Fibroblast of the conjunctiva (primary cell): ENCODE results near the gene DHRS7B.
"Not testable (repeated sequence)": the region's sequence is repeated elsewhere in the genome, so short reads cannot be mapped to it uniquely, and the experiment has no call there.

Source experiments
- DNase-seq: peaks from one replicate; pipeline ENCODE4 v3.0.0-alpha.2; 2010; ENCODE audit warnings: low read depth

The DHRS7B gene, protein sequence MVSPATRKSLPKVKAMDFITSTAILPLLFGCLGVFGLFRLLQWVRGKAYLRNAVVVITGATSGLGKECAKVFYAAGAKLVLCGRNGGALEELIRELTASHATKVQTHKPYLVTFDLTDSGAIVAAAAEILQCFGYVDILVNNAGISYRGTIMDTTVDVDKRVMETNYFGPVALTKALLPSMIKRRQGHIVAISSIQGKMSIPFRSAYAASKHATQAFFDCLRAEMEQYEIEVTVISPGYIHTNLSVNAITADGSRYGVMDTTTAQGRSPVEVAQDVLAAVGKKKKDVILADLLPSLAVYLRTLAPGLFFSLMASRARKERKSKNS

DNA sequence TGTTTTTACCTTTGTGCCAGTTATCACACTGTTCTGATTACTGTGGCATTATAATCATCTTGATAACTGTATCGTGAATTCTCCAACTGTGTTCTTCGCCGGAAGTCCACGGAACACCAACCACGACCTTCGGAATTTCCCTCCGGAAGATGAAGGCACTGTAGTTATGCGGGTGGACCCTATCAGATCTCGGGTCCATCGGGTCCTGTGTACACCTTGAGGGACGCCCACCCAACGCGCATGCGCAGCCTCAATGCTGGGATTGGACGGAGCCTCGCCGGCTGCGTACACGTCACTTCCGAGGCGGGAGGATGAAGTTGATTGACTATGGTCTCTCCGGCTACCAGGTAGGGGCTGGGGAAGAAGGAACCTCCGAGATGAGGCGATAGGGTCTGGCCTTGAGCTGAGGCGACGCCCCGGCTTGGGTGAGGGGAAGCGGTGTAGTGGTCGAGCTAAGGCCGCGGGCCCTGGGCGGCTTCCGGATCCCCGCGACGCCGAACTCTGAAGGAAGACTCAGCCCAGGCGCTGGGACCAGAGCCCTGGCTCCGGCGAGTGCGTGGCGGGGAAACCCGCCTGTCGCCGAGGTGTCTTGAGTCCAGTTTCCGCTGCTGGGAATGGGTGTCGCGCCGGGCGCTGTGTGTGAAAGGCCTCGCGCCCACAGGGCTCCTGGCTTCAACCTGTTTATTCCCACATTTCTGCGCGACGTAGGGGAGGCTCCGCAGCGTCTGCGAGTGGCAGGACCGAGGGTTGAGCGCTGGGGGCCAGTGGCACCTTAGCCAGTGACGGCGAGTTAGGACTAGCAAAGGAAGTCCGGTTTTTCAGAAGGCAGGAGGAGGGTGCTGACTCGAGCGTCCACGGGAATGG, at the start of gene DHRS7B:
Gene DHRS7B, plus strand, starts transcription at position 320 of the 864 bp plus-strand sequence. Its CDS starts 8 bp downstream, at position 328.
- DNase-seq: peak; percentile 82

DNA sequence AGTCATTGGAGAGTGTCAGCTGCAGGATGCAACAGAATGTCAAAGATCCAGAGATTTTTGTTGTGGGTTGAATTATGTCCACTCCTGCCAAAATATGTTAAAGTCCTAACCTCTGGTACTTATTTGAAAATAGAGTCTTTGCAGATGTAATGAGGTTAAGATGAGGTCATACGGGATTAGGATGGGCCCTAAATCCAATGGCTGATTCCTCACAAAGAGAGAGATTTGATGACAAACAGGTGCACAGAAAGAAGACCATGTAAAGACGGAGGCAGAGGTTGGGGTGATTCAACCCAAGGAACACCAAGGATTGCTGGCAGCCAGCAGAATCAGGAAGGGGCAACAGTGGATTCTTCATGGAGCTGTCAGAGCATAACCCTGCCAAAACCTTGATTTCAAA, 49.5 kb upstream of the DHRS7B start:
- no peak for DNase-seq

DNA sequence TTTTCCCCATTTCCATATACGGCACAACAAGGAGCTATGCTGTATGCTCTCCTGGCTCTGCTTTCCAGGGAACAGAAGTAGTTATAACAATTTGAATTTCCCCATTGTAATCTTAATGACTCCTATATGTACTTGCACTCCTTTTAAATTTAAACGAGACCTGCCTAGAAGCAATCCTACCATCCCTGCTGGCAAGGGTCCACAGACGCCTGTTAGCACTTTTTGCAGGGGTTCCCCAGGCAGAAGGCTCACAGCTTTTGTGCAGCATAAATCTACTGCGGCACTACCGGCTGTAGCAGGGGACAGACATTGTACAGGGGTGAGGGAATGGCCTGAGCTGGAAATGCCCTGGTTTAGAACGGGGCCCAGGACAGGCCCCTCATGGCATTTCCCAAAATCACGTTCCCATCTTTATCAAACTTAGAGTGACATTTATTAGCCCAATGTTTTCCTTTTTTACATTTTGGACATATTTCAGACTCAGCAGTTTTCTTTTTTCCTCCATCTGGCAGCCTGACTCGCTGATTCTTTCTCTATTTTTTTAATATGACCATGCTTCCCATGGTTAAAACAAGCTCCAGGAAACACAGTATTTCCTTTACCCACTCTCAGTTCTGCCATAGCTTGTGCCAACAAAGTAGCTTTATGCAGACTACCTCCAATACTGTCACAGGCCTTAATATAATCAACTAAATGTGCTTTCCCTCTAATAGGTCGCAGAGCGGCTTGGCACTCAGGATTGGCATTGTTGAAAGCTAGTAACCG, 48.6 kb upstream of the DHRS7B start:
- no peak for DNase-seq

DNA sequence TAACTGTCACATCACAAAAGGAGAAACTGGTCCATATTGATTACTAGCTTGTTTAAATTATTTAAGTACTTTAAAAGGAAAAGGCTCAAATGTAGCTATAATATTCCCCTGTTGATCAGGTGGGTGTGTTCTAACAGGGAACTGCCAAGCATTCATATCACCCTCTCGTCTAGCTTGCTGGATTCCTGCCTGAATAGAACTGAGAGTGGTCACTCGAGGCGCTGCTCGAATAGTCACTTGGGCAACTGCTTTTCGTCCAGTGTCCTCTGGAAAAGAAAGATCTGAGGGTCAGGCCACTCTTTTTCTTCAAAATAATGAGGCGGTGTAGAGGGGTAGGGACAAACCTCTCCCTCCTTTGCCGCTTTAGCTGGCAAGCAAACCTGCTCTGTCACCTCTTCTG, 47.6 kb upstream of the DHRS7B start:
- DNase-seq: no peak

DNA sequence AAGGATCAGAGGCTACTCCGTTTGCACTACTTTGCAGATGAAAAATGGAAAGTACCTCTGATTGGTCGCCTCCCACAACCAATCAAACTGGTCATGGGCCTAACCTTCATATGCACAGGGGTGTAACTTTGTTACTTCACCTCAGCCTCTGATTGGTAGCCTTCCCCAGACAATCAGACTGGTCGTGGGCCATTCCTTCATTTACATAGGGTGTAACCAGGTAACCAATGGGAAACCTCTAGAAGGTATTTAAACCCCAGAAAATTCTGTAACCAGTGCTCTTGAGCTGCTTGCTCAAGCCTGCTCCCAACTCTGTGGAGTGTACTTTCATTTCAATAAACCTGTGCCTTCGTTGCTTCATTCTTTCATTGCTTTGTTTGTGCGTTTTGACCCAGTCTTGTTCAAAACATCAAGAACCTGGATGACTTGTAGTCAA, 44.7 kb upstream of the DHRS7B start:
- no peak for DNase-seq

DNA sequence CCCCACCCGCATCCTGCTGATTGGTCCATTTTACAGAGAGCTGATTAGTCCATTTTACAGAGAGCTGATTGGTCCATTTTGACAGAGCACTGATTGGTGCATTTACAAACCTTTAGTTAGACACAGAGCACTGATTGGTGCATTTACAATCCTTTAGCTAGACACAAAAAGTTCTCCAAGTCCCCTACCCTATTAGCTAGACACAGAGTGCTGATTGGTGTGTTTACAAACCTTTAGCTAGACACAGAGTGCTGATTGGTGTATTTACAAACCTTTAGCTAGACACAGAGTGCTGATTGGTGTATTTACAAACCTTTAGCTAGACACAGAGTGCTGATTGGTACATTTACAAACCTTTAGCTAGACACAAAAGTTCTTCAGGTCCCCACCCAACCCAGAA, 41.5 kb upstream of the DHRS7B start:
- not testable (repeated sequence) for DNase-seq

DNA sequence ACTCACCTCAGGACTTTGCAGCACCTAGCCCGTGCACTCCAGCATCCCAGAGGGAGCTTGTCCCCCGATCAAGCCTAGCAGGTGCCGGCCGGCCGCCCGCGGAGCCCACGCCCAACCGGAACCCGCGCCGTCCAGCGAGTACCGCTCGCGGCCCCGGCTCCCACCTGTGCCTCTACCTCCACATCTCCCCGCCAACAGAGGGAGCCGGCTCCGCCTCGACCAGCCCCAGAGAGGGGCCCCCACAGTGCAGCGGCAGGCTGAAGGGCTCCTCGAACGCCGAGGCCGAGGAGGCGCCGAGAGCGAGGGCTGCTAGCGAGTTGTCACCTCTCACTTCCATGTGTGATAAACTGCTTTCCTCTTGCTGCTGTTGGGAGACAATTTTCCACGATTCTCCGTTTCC, 41.1 kb upstream of the DHRS7B start:
- no peak for DNase-seq

DNA sequence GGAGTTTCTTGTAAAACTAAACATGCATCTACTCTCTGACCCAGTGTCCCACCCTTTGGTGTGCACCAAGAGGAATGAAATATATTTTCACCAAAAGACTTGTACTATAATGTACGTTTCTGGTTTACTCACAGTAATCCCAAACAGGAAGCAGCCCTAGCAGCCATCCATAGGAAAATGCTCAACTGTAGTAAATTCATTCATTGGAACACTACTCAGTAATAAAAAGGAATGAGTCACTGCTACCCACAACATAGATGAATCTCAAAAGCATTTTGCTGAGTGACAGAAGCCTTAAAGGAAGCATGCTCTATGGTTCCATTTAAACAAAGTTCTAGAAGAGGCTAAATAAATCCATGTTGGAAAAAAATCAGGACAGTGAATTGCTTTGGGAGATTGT, 37.6 kb upstream of the DHRS7B start:
- no peak for DNase-seq

DNA sequence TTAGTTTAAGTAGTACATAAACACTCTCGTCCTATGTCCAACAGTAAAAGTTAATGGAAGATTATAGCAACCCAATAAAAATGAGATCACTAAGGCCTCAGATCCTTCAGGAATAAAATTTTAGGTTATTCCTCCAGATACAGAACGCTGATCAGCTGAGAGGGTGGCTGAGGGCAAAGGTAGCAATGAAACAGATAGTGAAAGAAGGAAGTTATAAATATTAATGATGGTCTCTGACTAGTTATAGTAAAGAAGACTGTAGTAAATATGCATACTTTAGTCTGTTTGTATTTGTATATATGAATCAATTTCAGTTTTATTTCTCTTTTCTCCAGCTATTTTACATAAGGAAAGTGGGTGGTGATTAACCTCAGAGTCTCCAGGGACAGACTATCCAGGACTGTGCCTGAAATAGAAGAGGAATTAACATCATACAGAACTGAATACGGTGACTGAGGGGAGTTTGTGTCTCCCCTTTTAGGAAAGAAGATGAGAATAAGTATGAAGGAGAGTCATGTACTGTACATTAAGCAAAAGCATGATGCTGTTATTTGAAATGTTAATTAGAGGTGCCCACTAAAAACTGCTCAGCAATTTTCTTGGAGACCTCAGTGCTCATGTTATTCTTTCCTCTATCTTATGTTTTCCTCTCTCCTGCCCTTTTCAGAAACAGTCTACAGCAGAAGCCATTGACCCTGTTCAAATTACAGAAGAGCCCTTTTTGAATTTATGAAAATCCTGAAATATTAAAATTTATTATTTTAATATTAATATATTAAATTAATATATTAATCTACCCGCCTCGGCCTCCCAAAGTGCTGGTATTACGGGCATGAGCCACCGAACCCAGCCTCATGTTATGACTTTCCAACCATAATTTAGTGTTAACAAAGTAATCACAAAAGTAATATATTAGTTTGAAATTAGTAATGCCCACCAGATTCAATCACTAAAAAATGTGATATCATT, 36.5 kb upstream of the DHRS7B start:
- no peak for DNase-seq

DNA sequence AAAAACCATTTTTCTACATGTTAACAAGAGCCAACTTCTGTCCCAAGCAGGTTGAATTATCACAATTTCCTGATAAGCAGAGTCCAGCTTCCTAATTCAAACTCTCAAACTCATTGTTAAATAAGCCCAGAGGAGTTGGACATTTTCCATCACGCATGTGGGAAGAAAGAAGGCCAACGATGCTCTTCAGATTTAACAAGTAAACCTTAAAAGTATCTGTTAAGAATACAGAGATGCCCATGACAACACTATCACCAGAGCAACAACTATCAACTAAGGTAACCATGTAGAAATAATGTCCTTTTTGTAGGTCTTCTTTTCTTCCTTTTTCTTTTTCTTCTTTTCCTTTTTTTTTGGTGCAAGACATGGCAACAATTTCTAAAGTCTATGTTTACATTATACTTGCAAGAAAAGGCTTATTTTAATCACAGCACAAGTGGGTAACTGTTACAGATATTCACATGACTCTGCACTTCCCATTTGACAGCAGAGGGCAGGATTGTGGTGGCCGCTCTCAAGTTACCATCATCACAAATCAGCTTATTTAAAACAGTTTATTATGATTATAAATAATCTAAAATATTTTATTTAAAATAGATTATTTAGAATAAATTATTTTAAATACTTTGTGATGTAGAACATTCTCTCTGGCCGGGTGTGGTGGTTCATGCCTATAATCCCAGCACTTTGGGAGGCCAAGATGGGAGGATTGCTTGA, 35.7 kb upstream of the DHRS7B start:
- no peak for DNase-seq

DNA sequence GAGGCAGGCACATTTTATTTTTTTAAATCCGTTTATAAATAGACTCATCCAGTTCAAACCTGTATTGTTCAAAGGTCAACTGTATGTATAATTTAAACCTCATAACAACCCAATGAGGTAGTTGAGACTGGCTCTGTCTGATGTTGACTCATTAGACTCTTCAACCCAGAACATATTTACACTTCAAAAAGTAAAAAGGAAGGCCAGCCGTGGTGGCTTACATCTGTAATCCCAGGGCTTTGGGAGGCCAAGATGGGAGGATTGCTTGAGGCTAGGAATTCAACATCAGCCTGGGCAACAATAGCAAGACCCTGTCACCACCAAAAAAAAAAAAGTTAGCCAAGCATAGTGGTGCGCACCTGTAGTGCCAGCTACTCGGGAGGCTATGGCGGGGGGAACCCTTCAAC, 32.5 kb upstream of the DHRS7B start:
- no peak for DNase-seq

DNA sequence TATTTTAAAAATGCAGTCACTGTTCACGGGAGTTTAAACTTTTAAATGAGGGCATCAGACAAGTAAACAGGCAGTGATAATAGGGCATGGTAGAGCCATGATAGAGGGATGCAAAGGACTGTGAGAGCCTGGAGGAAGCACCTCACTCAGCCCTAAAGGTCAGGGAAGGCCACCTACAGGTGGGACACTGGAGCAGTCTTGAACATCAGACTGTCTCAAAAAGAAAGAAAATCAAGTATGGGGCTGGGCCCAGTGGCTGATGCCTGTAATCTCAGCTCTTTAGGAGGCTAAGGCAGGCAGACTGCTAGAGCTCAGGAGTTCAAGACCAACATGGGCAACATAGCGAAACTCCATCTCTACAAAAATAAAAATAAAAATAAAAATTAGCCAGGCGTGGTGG, 31.0 kb upstream of the DHRS7B start:
- no peak for DNase-seq

DNA sequence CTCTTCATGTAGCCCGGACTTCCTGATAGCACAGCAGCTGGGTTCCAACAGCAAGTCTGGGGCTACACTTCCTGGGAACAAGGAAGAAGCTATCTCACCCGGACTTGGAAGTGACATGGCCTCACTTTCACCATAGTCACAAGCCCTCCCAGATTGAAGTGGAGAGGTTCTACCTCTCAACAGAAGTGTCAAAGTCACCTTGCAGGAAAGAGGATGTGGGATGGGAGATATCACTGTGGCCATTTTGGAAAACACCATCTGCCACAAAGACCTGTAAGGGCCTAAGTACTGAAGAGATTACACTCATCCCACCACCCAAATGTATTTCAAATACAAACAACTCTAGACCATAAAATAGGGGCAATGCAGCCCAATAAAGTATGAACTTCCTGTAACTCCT, 29.9 kb upstream of the DHRS7B start:
- no peak for DNase-seq

DNA sequence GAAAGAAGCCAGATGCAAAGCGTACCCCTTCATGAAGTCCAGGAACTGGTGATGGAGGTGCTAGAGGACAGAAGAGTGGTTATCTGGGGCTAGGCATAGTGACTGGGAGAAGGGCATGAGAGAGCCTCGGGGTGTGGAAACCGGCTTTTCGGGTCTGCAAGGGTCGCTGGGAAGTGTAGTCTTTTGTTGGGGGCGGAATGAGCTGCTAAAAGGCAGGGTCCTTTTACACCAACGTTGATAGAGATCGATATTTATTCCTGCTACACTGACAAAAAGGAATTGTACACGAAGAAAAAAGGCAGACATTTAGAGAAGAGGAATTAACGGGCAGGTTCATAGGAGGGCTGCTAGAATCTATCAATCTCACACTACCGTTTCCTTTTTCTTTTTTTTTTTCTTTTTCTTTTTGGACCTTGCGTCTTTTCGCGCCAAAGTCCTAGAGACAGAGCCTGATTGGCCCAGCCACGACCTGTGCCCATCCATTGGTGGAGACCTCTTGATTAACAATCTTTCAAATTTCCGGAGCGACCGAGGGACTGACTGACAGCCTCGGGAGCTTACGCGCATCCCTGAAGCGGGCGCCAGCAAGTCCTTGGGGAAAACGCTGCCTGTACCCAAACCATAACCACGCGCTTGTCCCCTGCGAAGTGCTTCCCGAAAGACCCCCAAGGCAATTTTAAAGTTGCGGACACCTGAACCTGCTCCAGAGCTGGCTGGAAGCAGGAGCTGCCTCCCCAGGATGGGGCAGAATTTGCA, 27.7 kb upstream of the DHRS7B start:
- DNase-seq: peak; percentile 62

DNA sequence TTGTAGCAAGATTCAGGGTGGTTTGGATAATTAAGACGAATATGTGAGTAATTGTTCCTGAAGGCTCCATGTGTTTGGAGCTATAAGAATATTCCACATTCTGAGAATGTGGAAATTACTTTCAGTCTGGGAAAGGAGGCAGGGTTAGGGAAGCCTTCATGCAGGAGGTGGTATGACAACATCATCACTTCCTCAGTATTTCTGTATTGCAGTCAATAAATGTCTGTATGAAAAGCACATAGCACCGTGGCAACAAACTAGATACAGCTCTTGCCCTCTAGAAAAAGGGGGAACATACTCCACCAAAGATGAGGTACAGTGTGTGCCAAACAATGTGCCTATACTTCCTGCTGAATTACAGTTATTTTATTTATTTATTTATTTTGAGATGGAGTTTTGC, 26.1 kb upstream of the DHRS7B start:
- no peak for DNase-seq

DNA sequence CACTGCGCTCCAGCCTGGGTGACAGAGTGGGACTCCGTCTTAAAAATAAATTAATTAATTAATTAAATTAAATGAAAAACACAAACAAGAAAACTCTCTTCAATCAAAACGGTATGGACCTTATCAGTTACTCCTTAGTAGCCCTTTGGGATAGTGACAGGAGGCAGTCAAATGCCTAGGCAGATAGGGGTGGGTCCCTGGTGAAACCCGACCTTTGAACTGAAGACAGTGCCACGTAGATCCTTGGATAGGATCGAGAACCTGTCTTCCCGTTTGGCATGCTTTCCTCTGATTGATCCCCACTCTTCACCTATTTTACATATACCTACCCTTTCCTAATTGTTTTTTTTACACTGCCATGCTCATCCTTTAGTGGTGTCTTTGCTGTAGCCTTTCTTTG, 22.2 kb upstream of the DHRS7B start:
- DNase-seq: no peak

DNA sequence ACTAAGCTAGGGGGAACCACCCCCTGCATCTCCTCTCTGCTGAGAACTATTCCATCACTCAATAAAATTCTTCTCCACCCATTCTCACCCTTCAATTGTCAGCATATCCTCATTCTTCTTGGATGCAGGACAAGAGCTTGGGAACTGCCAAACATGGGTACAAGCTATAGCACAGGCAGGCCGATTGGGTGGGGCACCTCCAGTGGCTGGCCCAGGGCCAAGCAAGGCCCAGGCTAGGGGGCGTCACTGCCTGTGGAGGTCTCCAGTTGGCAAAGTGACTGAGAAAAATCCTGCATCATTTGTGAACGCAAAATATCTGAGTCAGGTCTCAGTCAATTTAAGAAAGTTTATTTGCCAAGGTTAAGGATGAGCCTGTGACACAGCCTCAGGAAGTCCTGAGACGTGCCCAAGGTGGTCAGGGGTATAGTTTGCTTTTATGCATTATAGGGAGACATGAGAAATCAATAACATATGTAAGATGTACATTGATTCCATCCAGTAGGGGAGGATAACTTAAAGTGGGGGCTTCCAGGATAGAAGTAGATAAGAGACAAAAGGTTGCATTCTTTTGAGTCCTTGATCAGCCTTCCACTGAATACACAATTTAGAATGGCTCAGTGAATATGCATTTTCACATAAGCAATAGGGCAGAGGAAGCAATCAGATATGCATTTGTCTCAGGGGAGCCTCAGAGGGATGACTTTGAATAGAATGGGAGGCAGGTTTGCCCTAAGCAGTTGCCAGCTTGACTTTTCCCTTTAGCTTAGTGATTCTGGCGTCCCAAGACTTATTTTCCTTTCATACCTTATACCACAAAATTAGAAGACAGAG, 21.5 kb upstream of the DHRS7B start:
- no peak for DNase-seq

DNA sequence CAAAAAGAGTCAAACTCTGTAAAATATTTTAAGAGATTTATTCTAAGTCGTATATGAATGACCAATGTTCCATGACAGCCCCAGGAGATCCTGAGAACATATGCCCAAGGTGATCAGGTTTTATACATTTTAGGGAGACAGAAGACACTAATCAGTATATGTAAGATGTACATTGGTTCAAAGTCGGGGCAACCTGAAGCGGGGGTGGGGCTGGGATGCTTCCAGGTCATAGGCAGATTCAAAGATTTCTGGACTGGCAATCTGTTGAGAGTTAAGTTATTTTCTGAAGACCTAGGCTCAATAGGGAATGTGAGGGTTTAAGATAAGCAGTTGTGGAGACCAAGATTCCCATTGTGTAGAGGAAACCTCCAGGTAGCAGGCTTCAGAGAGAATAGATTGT, 20.4 kb upstream of the DHRS7B start:
- no peak for DNase-seq

DNA sequence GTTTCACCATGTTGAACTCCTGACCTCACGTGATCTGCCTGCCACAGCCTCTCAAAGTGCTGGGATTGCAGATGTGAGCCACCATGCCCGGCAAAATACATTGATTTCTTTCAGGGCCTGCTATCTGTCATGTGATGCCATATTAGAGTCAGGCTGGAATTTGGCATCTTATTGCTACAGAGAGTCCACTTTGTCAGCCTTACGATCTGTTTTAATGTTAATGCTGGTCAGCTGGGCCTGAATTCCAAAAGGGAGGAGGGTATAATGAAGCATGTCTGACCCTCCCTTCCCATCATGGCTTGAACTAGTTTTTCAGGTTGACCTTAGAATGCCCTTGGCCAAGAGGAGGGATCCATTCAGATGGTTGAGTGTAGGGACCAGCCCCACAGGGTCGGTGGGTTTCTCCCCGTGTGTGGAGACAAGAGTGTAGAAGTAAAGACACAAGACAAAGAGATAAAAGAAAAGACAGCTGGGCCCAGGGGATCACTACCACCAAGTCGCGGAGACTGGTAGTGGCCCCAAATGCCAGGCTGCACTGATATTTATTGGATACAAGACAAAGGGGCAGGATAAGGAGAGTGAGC, 19.6 kb upstream of the DHRS7B start:
- not testable (repeated sequence) for DNase-seq
